ENCODE results near the gene NIPA2.

The NIPA2 gene

GRCh38 chr15:22881739-22882440 lies 43.4 kb downstream of the NIPA2 start:
- Histone ChIP-seq H2AFZ (ENCODE audit: low read depth, low read length) (no peak overlapping the region), H3K9me3 (ENCODE audit: insufficient read depth, low read length) (no peaks in the 10 kb centered on the region), H3K36me3 (replicated peaks; ENCODE audit: low read depth, low read length) (no peaks in the 10 kb centered on the region), H3K4me3 (ENCODE audit: low read length) (no peak overlapping the region), H3K4me2 (ENCODE audit: low read length) (no peak overlapping the region), H3K79me2 (ENCODE audit: low read length) (no peaks in the 10 kb centered on the region), H4K20me1 (ENCODE audit: insufficient read depth, low read length) (0 out of 2 replicates have a peak, but pooled peaks cover 5% of the 10 kb centered on the region), H3K4me1 (ENCODE audit: low read length) (no peaks in the 10 kb centered on the region), H3K27me3 (ENCODE audit: low read depth, low read length) (no peaks in the 10 kb centered on the region), H3K27ac (ENCODE audit: low read length) (no peak overlapping the region), H3K9ac (ENCODE audit: low read length) (no peak overlapping the region)
- TF ChIP-seq CTCF (IDR thresholded peaks at IDR 0.05; ENCODE audit: low read depth, low read length), result no peak
- no peak for TF ChIP-seq EZH2phosphoT487 (IDR thresholded peaks at IDR 0.05; ENCODE audit: low read depth)

GRCh38 chr15:22883196-22883595 lies 44.7 kb downstream of the NIPA2 start:
- 0 out of 2 replicates have a peak, but pooled peaks cover 3% of the 10 kb centered on the region for H4K20me1 ChIP-seq (ENCODE audit: insufficient read depth, low read length)
- no peaks in the 10 kb centered on the region for H3K36me3 ChIP-seq (replicated peaks; ENCODE audit: low read depth, low read length)
- no peak overlapping the region for H3K4me3 ChIP-seq (ENCODE audit: low read length)
- no peaks in the 10 kb centered on the region for H3K79me2 ChIP-seq (ENCODE audit: low read length)
- no peak for TF ChIP-seq CTCF (IDR thresholded peaks at IDR 0.05; ENCODE audit: low read depth, low read length)
- TF ChIP-seq EZH2phosphoT487 (IDR thresholded peaks at IDR 0.05; ENCODE audit: low read depth), result no peak
- H3K9ac ChIP-seq (ENCODE audit: low read length), result no peak overlapping the region
- no peak overlapping the region for H3K4me2 ChIP-seq (ENCODE audit: low read length)
- no peak overlapping the region for H2AFZ ChIP-seq (ENCODE audit: low read depth, low read length)
- H3K27ac ChIP-seq (ENCODE audit: low read length), result no peak overlapping the region
- H3K27me3 ChIP-seq (ENCODE audit: low read depth, low read length), result no peaks in the 10 kb centered on the region
- H3K4me1 ChIP-seq (ENCODE audit: low read length), result no peaks in the 10 kb centered on the region
- H3K9me3 ChIP-seq (ENCODE audit: insufficient read depth, low read length), result no peaks in the 10 kb centered on the region

GRCh38 chr15:22884344-22884743 lies 45.9 kb downstream of the NIPA2 start:
- Histone ChIP-seq H3K9ac (ENCODE audit: low read length) (no peak overlapping the region), H3K27me3 (ENCODE audit: low read depth, low read length) (no peaks in the 10 kb centered on the region), H2AFZ (ENCODE audit: low read depth, low read length) (no peak overlapping the region), H3K27ac (ENCODE audit: low read length) (no peak overlapping the region), H4K20me1 (ENCODE audit: insufficient read depth, low read length) (no peaks in the 10 kb centered on the region), H3K79me2 (ENCODE audit: low read length) (no peaks in the 10 kb centered on the region), H3K4me1 (ENCODE audit: low read length) (no peaks in the 10 kb centered on the region), H3K36me3 (replicated peaks; ENCODE audit: low read depth, low read length) (no peaks in the 10 kb centered on the region), H3K4me2 (ENCODE audit: low read length) (no peak overlapping the region), H3K4me3 (ENCODE audit: low read length) (no peak overlapping the region), H3K9me3 (ENCODE audit: insufficient read depth, low read length) (no peaks in the 10 kb centered on the region)
- no peak for TF ChIP-seq EZH2phosphoT487 (IDR thresholded peaks at IDR 0.05; ENCODE audit: low read depth)
- peak; percentile 32 for TF ChIP-seq CTCF (IDR thresholded peaks at IDR 0.05; ENCODE audit: low read depth, low read length)

- Histone ChIP-seq H3K9me3 (ENCODE audit: insufficient read depth, low read length) (no peaks in the 10 kb centered on the region), H3K79me2 (ENCODE audit: low read length) (no peaks in the 10 kb centered on the region), H3K27ac (ENCODE audit: low read length) (no peak overlapping the region), H3K4me2 (ENCODE audit: low read length) (no peak overlapping the region), H3K36me3 (replicated peaks; ENCODE audit: low read depth, low read length) (no peaks in the 10 kb centered on the region), H3K9ac (ENCODE audit: low read length) (no peak overlapping the region), H4K20me1 (ENCODE audit: insufficient read depth, low read length) (no peaks in the 10 kb centered on the region), H3K27me3 (ENCODE audit: low read depth, low read length) (no peaks in the 10 kb centered on the region), H3K4me1 (ENCODE audit: low read length) (no peaks in the 10 kb centered on the region), H3K4me3 (ENCODE audit: low read length) (no peak overlapping the region), H2AFZ (ENCODE audit: low read depth, low read length) (no peak overlapping the region)
- TF ChIP-seq EZH2phosphoT487 (IDR thresholded peaks at IDR 0.05; ENCODE audit: low read depth) (no peak), CTCF (IDR thresholded peaks at IDR 0.05; ENCODE audit: low read depth, low read length) (no peak)
Measured at GRCh38 chr15:22885120-22885519, 46.7 kb downstream of the NIPA2 start.

Measured in OCI-LY3 (cell line).